A549 (cell line): Measurements from ENCODE around the gene GOLGA7B. TPM values are rescaled to one million over a fixed set of nuclear protein-coding genes. Genes with fewer than 3 reads are reported as not detected.

Source experiments
- ATAC-seq, 2 experiments: fragments of 200-7000 bp in 1 of 2; fragments of >200 bp in 1 of 2; cut with Nextera tagmentation in 1 of 2; cut with Tn5 transposase in 1 of 2; 3 replicates each; pipeline versions ENCODE4 v1.8.0 to v1.9.1; 2018 to 2020; ENCODE audit warnings: mild to moderate bottlenecking in 1 of 2, moderate library complexity in 1 of 2
- CTCF ChIA-PET: fragments of 300-600 bp; sonication (Branson Sonifier 250); formaldehyde crosslinking; extraction: SDS; loops from one replicate; lab custom pipeline; 2021; ENCODE audit warnings: antibody characterized with exemption, inconsistent platforms; lab: Yijun Ruan, JAX
- POLR2A ChIA-PET: fragments of 350-600 bp; formaldehyde crosslinking; extraction: SDS; loops from one replicate; lab custom pipeline; 2021; ENCODE audit warnings: antibody characterized with exemption, inconsistent platforms; lab: Yijun Ruan, JAX
- DNase-seq, 2 experiments: peaks; one replicate each; pipeline versions ENCODE4 v3.0.0 to v3.0.0-alpha.2; 2011 to 2016; ENCODE audit warnings: low read depth in 1 of 2, low spot score in 1 of 2
- FAIRE-seq: peaks from 2 replicates; lab custom pipeline; 2011; peaks lifted over from hg19 to GRCh38; lab: Jason Lieb, UNC
- H3K27ac ChIP-seq, 2 experiments: fragments of >200 bp; sonication (Bioruptor Twin); formaldehyde crosslinking; 3 replicates each; pipeline ENCODE4 v1.5.1; 2016 to 2017
- H3K4me1 ChIP-seq: fragments of >200 bp; sonication (Bioruptor Twin); formaldehyde crosslinking; 3 replicates; pipeline ENCODE4 v1.6.1; 2016
- H3K4me2 ChIP-seq: fragments of >200 bp; sonication (Bioruptor Twin); formaldehyde crosslinking; 3 replicates; pipeline ENCODE4 v1.6.1; 2016
- H3K4me3 ChIP-seq: fragments of >200 bp; sonication (Bioruptor Twin); formaldehyde crosslinking; 3 replicates; pipeline ENCODE4 v1.5.1; 2016
- H3K9me3 ChIP-seq: fragments of >200 bp; sonication (Bioruptor Twin); formaldehyde crosslinking; 3 replicates; pipeline ENCODE4 v1.6.1; 2016
- BHLHE40 ChIP-seq: IDR thresholded peaks from 2 replicates; pipeline ENCODE4 v1.6.1; 2012; ENCODE audit warnings: low read depth, low read length, inconsistent platforms
- CBX8 ChIP-seq: fragments of 200-600 bp; sonication (generic); IDR thresholded peaks from 2 replicates; pipeline ENCODE4 v1.6.1; 2016
- CEBPB ChIP-seq, 2 experiments: fragments of >200 bp in 1 of 2; sonication (Bioruptor Twin) in 1 of 2; formaldehyde crosslinking in 1 of 2; IDR thresholded peaks; 2 replicates each; pipeline ENCODE4 v1.6.1; 2012 to 2016
- EHF ChIP-seq: fragments of 250-450 bp; sonication (Bioruptor Pico); IDR thresholded peaks from 2 replicates; pipeline ENCODE4 v1.5.0; 2020; ENCODE audit warnings: mild to moderate bottlenecking
- EP300 ChIP-seq, 2 experiments: fragments of >200 bp; sonication (Bioruptor Twin); formaldehyde crosslinking; IDR thresholded peaks; 2 replicates in 1 of 2; 3 replicates in 1 of 2; pipeline ENCODE4 v1.6.1; 2016 to 2017
- ESRRA ChIP-seq: fragments of 150-350 bp; IDR thresholded peaks from 2 replicates; pipeline ENCODE4 v1.6.1; 2014; ENCODE audit warnings: mild to moderate bottlenecking, low read length, borderline replicate concordance
- FOSL2 ChIP-seq, 2 experiments: fragments of 450-650 bp in 1 of 2; fragments of >200 bp in 1 of 2; sonication (Bioruptor Twin) in 1 of 2; formaldehyde crosslinking; IDR thresholded peaks; 2 replicates each; pipeline versions ENCODE4 v1.5.0 to v1.6.1; 2016 to 2020; ENCODE audit warnings: mild to moderate bottlenecking in 1 of 2, moderate library complexity in 1 of 2
- HOXA7 ChIP-seq: fragments of 250-450 bp; sonication (Bioruptor Pico); IDR thresholded peaks from 2 replicates; pipeline ENCODE4 v1.5.0; 2020; ENCODE audit warnings: mild to moderate bottlenecking, moderate library complexity
- HOXB5 ChIP-seq: fragments of 250-450 bp; sonication (Bioruptor Pico); IDR thresholded peaks from 2 replicates; pipeline ENCODE4 v1.5.0; 2020; ENCODE audit warnings: mild to moderate bottlenecking, moderate library complexity
- JUNB ChIP-seq: fragments of >200 bp; sonication (Bioruptor Twin); formaldehyde crosslinking; IDR thresholded peaks from 2 replicates; pipeline ENCODE4 v1.6.1; 2016
- KDM5A ChIP-seq: fragments of 200-600 bp; sonication (generic); IDR thresholded peaks from 2 replicates; pipeline ENCODE4 v1.6.1; 2016; ENCODE audit warnings: antibody characterized with exemption, mild to moderate bottlenecking
- MAFK ChIP-seq: fragments of 450-650 bp; IDR thresholded peaks from 2 replicates; pipeline ENCODE4 v1.6.1; 2014; ENCODE audit not compliant: partially characterized antibody
- MYC ChIP-seq: IDR thresholded peaks from 2 replicates; pipeline ENCODE4 v1.6.1; 2012; ENCODE audit warnings: mild to moderate bottlenecking, inconsistent platforms, low read length, improper control_type of control experiment, borderline replicate concordance
- NFE2L2 ChIP-seq: fragments of 150-350 bp; conservative IDR thresholded peaks from 2 replicates; pipeline ENCODE4 v1.6.1; 2014; ENCODE audit warnings: low read length
- NR3C1 ChIP-seq: fragments of >200 bp; sonication (Bioruptor Twin); formaldehyde crosslinking; IDR thresholded peaks from 3 replicates; pipeline ENCODE4 v1.6.1; 2017
- PHF8 ChIP-seq: fragments of 200-600 bp; sonication (generic); IDR thresholded peaks from 2 replicates; pipeline ENCODE4 v1.6.1; 2016; ENCODE audit warnings: low read depth, mild to moderate bottlenecking, antibody characterized with exemption, moderate library complexity, borderline replicate concordance
- POLR2AphosphoS2 ChIP-seq: conservative IDR thresholded peaks from 2 replicates; pipeline ENCODE4 v1.6.1; 2012; ENCODE audit warnings: low read length, improper control_type of control experiment, inconsistent platforms
- RFX5 ChIP-seq: fragments of 450-650 bp; IDR thresholded peaks from 2 replicates; pipeline ENCODE4 v1.7.1; 2014; ENCODE audit warnings: antibody characterized with exemption, mild to moderate bottlenecking, moderate library complexity
- SREBF2 ChIP-seq: fragments of 450-650 bp; IDR thresholded peaks from 2 replicates; pipeline ENCODE4 v1.6.1; 2014; ENCODE audit warnings: mild to moderate bottlenecking, moderate library complexity
- TFCP2L1 ChIP-seq: fragments of 250-450 bp; sonication (Bioruptor Pico); IDR thresholded peaks from 2 replicates; pipeline ENCODE4 v1.5.0; 2021; ENCODE audit warnings: mild to moderate bottlenecking
- TP53 ChIP-seq: fragments of 250-450 bp; sonication (Bioruptor Pico); IDR thresholded peaks from 2 replicates; pipeline ENCODE4 v1.5.0; 2021; ENCODE audit warnings: mild to moderate bottlenecking, moderate library complexity
- ZC3H11A ChIP-seq: fragments of 450-650 bp; IDR thresholded peaks from 2 replicates; pipeline ENCODE4 v1.6.1; 2014; ENCODE audit warnings: antibody characterized with exemption, mild to moderate bottlenecking
- ZFP36 ChIP-seq: fragments of 450-650 bp; IDR thresholded peaks from 2 replicates; pipeline ENCODE4 v1.6.1; 2014; ENCODE audit warnings: borderline replicate concordance; ENCODE audit not compliant: partially characterized antibody
- WGBS: methylation state at CpG from one replicate; pipeline ENCODE4 v1.1.6; 2017; ENCODE audit errors: missing lambda C conversion rate; 5-methylcytosine and 5-hydroxymethylcytosine counted together
- polyA plus RNA-seq, 4 experiments: library from polyadenylated mRNA; depleted of rRNA in 3 of 4; stranded (reverse); fragments of >200 nt; fragmentation: RNase III in 1 of 4; extraction: RNeasy Plus Mini Kit Qiagen cat#74134 plus additional on column Dnase treatment in 1 of 4; gene quantifications; 2 replicates in 3 of 4; 3 replicates in 1 of 4; pipeline ENCODE4 v1.2.3, GENCODE V29; 2011 to 2017
- TF ChIP-seq, protein P1 (sequence below): fragments of 250-450 bp; sonication (Bioruptor Pico); IDR thresholded peaks from 2 replicates; pipeline ENCODE4 v1.5.0; 2020; ENCODE audit warnings: low read depth, mild to moderate bottlenecking, moderate library complexity
- TF ChIP-seq, protein P2 (sequence below): fragments of 250-450 bp; sonication (Bioruptor Pico); IDR thresholded peaks from 2 replicates; pipeline ENCODE4 v1.5.0; 2021; ENCODE audit warnings: mild to moderate bottlenecking, moderate library complexity, borderline replicate concordance
- TF ChIP-seq, protein P3 (sequence below): IDR thresholded peaks from 2 replicates; pipeline ENCODE4 v1.6.1; 2012
- TF ChIP-seq, protein P4 (sequence below): IDR thresholded peaks from 2 replicates; pipeline ENCODE4 v1.6.1; 2012; ENCODE audit warnings: low read depth, borderline replicate concordance
- TF ChIP-seq, protein P5 (sequence below): fragments of 150-350 bp; IDR thresholded peaks from 2 replicates; pipeline ENCODE4 v1.6.1; 2014; ENCODE audit warnings: low read depth, mild to moderate bottlenecking, low read length
- TF ChIP-seq, protein P6 (sequence below): fragments of 450-650 bp; IDR thresholded peaks from 2 replicates; pipeline ENCODE4 v1.6.1; 2014; ENCODE audit warnings: antibody characterized with exemption
- TF ChIP-seq, protein P7 (sequence below): fragments of >200 bp; sonication (Bioruptor Twin); formaldehyde crosslinking; IDR thresholded peaks from 3 replicates; pipeline ENCODE4 v1.5.1; 2016

Gene GOLGA7B
- polyA plus RNA-seq, 2 of the 4 experiments (the other 2 are of a cell fraction): 0.62 to 1.5 TPM

DNA sequence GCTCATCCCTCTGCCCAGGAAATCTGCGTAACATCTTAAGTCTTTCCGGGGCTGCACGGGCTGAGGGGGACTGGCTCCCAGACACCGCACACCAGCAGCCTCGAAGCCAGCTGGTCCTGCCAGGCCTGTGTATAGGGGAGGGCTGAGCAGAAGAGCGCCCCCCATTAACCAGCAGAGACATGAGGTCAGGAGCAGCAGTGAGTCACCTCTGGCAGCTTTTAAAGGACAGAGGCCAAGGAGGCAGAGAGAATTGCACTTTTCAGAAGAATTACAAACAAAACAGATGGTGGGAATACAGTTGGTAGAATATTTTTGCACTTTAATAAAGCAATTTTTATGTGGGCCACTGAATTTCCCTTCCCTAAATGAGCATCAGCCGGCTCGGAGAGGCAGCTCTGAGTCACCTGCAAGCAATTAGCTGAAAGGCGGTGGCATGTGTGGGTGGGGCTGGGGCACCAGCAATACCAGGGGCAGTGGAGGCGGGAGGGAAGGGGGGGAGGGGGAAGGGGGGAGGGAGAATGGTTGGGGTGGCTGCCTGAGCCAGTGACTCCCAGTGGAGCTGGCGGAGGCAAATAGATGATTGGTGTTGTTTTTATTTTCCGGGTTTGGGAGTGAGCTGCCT is 39.1 kb downstream of the GOLGA7B start (continued):
- TF ChIP-seq CEBPB (IDR thresholded peaks at IDR 0.05) (no peak), PHF8 (no peak), JUNB (peak; percentile 51; the same call in 1 of the 2 replicates), EHF (CRISPR knock-in tag) (no peak), MYC (no peak)
- TF ChIP-seq, protein P1, sequence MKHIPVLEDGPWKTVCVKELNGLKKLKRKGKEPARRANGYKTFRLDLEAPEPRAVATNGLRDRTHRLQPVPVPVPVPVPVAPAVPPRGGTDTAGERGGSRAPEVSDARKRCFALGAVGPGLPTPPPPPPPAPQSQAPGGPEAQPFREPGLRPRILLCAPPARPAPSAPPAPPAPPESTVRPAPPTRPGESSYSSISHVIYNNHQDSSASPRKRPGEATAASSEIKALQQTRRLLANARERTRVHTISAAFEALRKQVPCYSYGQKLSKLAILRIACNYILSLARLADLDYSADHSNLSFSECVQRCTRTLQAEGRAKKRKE (CRISPR knock-in tag): peak; percentile 36; the same call in 1 of the 2 replicates
- TF ChIP-seq, protein P2, sequence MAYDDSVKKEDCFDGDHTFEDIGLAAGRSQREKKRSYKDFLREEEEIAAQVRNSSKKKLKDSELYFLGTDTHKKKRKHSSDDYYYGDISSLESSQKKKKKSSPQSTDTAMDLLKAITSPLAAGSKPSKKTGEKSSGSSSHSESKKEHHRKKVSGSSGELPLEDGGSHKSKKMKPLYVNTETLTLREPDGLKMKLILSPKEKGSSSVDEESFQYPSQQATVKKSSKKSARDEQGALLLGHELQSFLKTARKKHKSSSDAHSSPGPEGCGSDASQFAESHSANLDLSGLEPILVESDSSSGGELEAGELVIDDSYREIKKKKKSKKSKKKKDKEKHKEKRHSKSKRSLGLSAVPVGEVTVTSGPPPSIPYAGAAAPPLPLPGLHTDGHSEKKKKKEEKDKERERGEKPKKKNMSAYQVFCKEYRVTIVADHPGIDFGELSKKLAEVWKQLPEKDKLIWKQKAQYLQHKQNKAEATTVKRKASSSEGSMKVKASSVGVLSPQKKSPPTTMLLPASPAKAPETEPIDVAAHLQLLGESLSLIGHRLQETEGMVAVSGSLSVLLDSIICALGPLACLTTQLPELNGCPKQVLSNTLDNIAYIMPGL (CRISPR knock-in tag): no peak

DNA sequence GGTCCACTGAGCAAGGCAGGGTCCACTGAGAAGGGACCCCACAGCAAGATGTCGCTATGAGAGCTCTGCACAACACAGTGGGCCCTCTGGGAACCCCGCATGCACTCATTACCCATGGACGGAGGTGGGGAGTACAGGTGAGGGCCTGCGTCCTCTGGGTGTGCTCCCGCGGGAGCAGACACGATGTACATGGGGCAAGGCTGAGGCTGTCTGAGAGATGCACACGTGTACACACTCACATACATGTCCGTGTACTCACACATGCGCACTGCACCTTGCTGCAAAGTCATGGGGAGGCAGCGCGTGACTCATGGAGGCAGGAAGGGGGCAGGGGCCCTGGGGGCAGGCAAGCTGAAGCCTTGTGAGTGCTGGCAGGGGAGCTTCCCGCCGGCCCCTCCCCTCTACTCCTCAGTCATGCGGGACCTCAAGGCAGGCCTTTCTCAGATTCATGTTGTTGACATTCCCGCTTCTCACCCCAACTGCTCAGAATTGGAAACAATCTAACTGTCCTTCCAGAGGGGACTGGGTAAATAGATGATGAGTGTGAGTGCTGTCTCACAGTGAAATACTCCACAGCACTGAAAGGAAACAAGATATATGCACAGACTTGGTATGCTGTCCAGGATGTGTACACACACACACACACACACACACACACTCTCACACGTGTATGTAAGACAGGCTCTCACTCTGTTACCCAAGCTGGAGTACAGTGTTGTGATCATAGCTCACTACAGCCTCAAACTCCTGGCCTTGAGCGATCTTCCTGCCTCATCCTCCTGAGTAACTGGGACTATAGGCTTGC is 40.0 kb downstream of the GOLGA7B start:
- ChIA-PET CTCF (interaction anchor here (1.0 to 11.8 kb wide), 14 partner anchors 8 to 156 kb away, joined by 3 to 134 read pairs (median 5); no protein-coding TSS in a partner anchor), POLR2A (interaction anchor here (0.6 to 1.6 kb wide), 7 partner anchors 9 to 202 kb away, joined by 4 to 11 read pairs (median 5); partner anchors contain the start of genes AVPI1 and ZFYVE27)
- peaks cover 43% of the 10 kb centered on the region for H3K4me1 ChIP-seq
- 40% methylated on average over 4 of the region's 18 CpGs for WGBS
- peak overlapping the region; percentile 95 to 97 for H3K27ac ChIP-seq
- peak overlapping the region; percentile 93 for H3K4me2 ChIP-seq
- FAIRE-seq (peak; percentile 84), DNase-seq (peak; percentile 90 to 94), ATAC-seq (peak; percentile 79 to 84)
- no peaks in the 10 kb centered on the region for H3K9me3 ChIP-seq
- H3K4me3 ChIP-seq: peak overlapping the region; percentile 25; the same call in 2 of the 3 replicates
- peak; percentile 18 for TF ChIP-seq MAFK
- no peak for TF ChIP-seq NR3C1
- no peak for TF ChIP-seq SREBF2
- TF ChIP-seq MYC: peak; percentile 4; the same call in 1 of the 2 replicates
- peak; percentile 29; the same call in 1 of the 2 replicates for TF ChIP-seq JUNB
- TF ChIP-seq, protein P3, sequence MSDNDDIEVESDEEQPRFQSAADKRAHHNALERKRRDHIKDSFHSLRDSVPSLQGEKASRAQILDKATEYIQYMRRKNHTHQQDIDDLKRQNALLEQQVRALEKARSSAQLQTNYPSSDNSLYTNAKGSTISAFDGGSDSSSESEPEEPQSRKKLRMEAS: peak; percentile 84; the same call in 1 of the 2 replicates
- TF ChIP-seq NFE2L2: no peak
- TF ChIP-seq ZC3H11A: no peak
- no peak for TF ChIP-seq ZFP36
- TF ChIP-seq HOXB5 (CRISPR knock-in tag): no peak
- TF ChIP-seq FOSL2 (IDR thresholded peaks at IDR 0.05): peak; percentile 51; the same call in 1 of the 2 replicates
- peak; percentile 93 for TF ChIP-seq FOSL2 (CRISPR knock-in tag; IDR thresholded peaks at IDR 0.05)
- no peak for TF ChIP-seq ESRRA
- TF ChIP-seq CBX8: no peak
- no peak for TF ChIP-seq HOXA7 (CRISPR knock-in tag)
- TF ChIP-seq BHLHE40: no peak
- TF ChIP-seq, protein P4, sequence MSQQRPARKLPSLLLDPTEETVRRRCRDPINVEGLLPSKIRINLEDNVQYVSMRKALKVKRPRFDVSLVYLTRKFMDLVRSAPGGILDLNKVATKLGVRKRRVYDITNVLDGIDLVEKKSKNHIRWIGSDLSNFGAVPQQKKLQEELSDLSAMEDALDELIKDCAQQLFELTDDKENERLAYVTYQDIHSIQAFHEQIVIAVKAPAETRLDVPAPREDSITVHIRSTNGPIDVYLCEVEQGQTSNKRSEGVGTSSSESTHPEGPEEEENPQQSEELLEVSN: peak; percentile 79
- TF ChIP-seq, protein P5, sequence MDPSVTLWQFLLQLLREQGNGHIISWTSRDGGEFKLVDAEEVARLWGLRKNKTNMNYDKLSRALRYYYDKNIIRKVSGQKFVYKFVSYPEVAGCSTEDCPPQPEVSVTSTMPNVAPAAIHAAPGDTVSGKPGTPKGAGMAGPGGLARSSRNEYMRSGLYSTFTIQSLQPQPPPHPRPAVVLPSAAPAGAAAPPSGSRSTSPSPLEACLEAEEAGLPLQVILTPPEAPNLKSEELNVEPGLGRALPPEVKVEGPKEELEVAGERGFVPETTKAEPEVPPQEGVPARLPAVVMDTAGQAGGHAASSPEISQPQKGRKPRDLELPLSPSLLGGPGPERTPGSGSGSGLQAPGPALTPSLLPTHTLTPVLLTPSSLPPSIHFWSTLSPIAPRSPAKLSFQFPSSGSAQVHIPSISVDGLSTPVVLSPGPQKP: no peak
- no peak for TF ChIP-seq POLR2AphosphoS2
- peak in 1 of 2 experiments; percentile 23; a peak in 1 of 5 replicates for TF ChIP-seq EP300 (IDR thresholded peaks at IDR 0.05)
- TF ChIP-seq, protein P6, sequence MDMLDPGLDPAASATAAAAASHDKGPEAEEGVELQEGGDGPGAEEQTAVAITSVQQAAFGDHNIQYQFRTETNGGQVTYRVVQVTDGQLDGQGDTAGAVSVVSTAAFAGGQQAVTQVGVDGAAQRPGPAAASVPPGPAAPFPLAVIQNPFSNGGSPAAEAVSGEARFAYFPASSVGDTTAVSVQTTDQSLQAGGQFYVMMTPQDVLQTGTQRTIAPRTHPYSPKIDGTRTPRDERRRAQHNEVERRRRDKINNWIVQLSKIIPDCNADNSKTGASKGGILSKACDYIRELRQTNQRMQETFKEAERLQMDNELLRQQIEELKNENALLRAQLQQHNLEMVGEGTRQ: peak; percentile 77
- TF ChIP-seq TFCP2L1 (CRISPR knock-in tag): no peak
- TF ChIP-seq, protein P7, sequence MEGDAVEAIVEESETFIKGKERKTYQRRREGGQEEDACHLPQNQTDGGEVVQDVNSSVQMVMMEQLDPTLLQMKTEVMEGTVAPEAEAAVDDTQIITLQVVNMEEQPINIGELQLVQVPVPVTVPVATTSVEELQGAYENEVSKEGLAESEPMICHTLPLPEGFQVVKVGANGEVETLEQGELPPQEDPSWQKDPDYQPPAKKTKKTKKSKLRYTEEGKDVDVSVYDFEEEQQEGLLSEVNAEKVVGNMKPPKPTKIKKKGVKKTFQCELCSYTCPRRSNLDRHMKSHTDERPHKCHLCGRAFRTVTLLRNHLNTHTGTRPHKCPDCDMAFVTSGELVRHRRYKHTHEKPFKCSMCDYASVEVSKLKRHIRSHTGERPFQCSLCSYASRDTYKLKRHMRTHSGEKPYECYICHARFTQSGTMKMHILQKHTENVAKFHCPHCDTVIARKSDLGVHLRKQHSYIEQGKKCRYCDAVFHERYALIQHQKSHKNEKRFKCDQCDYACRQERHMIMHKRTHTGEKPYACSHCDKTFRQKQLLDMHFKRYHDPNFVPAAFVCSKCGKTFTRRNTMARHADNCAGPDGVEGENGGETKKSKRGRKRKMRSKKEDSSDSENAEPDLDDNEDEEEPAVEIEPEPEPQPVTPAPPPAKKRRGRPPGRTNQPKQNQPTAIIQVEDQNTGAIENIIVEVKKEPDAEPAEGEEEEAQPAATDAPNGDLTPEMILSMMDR: no peak
- no peak for TF ChIP-seq TP53 (CRISPR knock-in tag)
- no peak for TF ChIP-seq RFX5
- TF ChIP-seq KDM5A: no peak
